Astrocyte (in vitro differentiated cells and primary cell): Measurements from ENCODE around the gene BATF. TPM values are rescaled to one million over a fixed set of nuclear protein-coding genes. Genes with fewer than 3 reads are reported as not detected.
A peak's percentile ranks its signal among the peaks of the same experiment; 100 is the strongest.

ENCODE experiments used
- DNase-seq: peaks from one replicate; pipeline ENCODE4 v3.0.0-alpha.2; 2010; ENCODE audit warnings: low read depth
- FAIRE-seq: peaks from 2 replicates; lab custom pipeline; 2011; peaks lifted over from hg19 to GRCh38; lab: Jason Lieb, UNC
- H2AFZ ChIP-seq: 2 replicates; pipeline ENCODE4 v1.6.0; 2012; ENCODE audit warnings: low read depth, low read length, inconsistent platforms
- H3K27ac ChIP-seq: 2 replicates; pipeline ENCODE4 v1.5.1; 2011; ENCODE audit warnings: low read depth, low read length, inconsistent platforms
- H3K27me3 ChIP-seq: 2 replicates; pipeline ENCODE4 v1.6.0; 2011; ENCODE audit warnings: low read length, inconsistent platforms; ENCODE audit not compliant: insufficient read depth
- H3K36me3 ChIP-seq: 2 replicates; pipeline ENCODE4 v1.5.1; 2011; ENCODE audit warnings: low read length, inconsistent platforms; ENCODE audit not compliant: insufficient read depth
- H3K4me1 ChIP-seq: 2 replicates; pipeline ENCODE4 v1.5.1; 2011; ENCODE audit warnings: low read length, inconsistent platforms; ENCODE audit not compliant: insufficient read depth
- H3K4me2 ChIP-seq: 2 replicates; pipeline ENCODE4 v1.6.0; 2012; ENCODE audit warnings: low read length, inconsistent platforms
- H3K4me3 ChIP-seq: 2 replicates; pipeline ENCODE4 v1.5.1; 2011; ENCODE audit warnings: low read depth, mild to moderate bottlenecking, low read length, inconsistent platforms; ENCODE audit not compliant: insufficient read depth
- H3K79me2 ChIP-seq: 2 replicates; pipeline ENCODE4 v1.6.0; 2012; ENCODE audit warnings: mild to moderate bottlenecking, low read length, inconsistent platforms; ENCODE audit not compliant: insufficient read depth
- H3K9ac ChIP-seq: 2 replicates; pipeline ENCODE4 v1.6.0; 2012; ENCODE audit warnings: mild to moderate bottlenecking, low read length, inconsistent platforms
- H3K9me3 ChIP-seq: 2 replicates; pipeline ENCODE4 v1.5.1; 2012; ENCODE audit warnings: low read depth, mild to moderate bottlenecking, low read length, inconsistent platforms; ENCODE audit not compliant: insufficient read depth
- H4K20me1 ChIP-seq: 2 replicates; pipeline ENCODE4 v1.6.0; 2012; ENCODE audit warnings: low read length, inconsistent platforms; ENCODE audit not compliant: insufficient read depth
- H3K27ac Mint-ChIP-seq: one replicate; pipeline ENCODE4 v1.8.0; 2021; ENCODE audit warnings: mild to moderate bottlenecking, mixed read lengths; ENCODE audit not compliant: unreplicated experiment
- H3K27me3 Mint-ChIP-seq: one replicate; pipeline ENCODE4 v1.8.0; 2021; ENCODE audit warnings: low read depth, mixed read lengths; ENCODE audit not compliant: unreplicated experiment
- H3K36me3 Mint-ChIP-seq: one replicate; pipeline ENCODE4 v1.8.0; 2021; ENCODE audit warnings: low read depth, mixed read lengths; ENCODE audit not compliant: unreplicated experiment
- H3K4me1 Mint-ChIP-seq: one replicate; pipeline ENCODE4 v1.8.0; 2021; ENCODE audit warnings: low read depth, mixed read lengths; ENCODE audit not compliant: unreplicated experiment
- H3K4me3 Mint-ChIP-seq: one replicate; pipeline ENCODE4 v1.8.0; 2021; ENCODE audit warnings: mild to moderate bottlenecking, moderate library complexity, mixed read lengths; ENCODE audit not compliant: unreplicated experiment
- H3K9me3 Mint-ChIP-seq: one replicate; pipeline ENCODE4 v1.8.0; 2021; ENCODE audit warnings: mild to moderate bottlenecking, mixed read lengths; ENCODE audit not compliant: unreplicated experiment
- EZH2 ChIP-seq: IDR thresholded peaks from 2 replicates; pipeline ENCODE4 v1.6.1; 2012; ENCODE audit warnings: mild to moderate bottlenecking, low read length, inconsistent platforms; ENCODE audit not compliant: insufficient read depth
- total RNA-seq: library from RNA; stranded (reverse); gene quantifications from 2 replicates; pipeline ENCODE4 v1.2.1, GENCODE V29; 2021
- TF ChIP-seq, protein P1 (sequence below): IDR thresholded peaks from 2 replicates; pipeline ENCODE4 v1.5.1; 2011; ENCODE audit warnings: low read depth, mild to moderate bottlenecking, inconsistent platforms, low read length, moderate library complexity; ENCODE audit not compliant: insufficient read depth

The BATF gene
- total RNA-seq, 1 donor from 2014 or later: not detected

DNA sequence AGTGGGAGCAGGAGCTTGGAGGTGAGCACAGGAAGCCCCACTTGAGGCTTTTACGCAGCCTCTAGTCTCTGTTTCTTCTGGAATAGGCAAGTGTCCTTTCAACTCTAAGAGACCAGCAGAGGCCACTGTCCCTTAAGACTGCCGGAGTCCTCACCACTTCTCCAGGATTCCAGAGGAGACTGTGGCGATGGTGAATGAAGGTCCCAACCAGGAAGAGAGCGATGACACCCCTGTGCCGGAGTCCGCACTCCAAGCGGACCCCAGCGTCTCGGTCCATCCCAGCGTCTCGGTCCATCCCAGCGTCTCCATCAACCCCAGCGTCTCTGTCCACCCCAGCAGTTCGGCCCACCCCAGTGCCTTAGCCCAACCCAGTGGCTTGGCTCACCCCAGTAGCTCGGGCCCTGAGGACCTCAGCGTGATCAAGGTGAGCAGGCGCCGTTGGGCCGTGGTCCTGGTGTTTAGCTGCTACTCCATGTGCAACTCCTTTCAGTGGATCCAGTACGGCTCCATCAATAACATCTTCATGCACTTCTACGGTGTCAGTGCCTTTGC is 56.6 kb downstream of the BATF start:
- H3K27ac ChIP-seq: no peak overlapping the region
- Mint-ChIP-seq H3K27ac (no peak overlapping the region), H3K4me3 (peak overlapping the region; percentile 92), H3K9me3 (no peaks in the 10 kb centered on the region), H3K27me3 (peaks cover 11% of the 10 kb centered on the region), H3K36me3 (no peaks in the 10 kb centered on the region), H3K4me1 (peaks cover 14% of the 10 kb centered on the region)
- no peaks in the 10 kb centered on the region for H3K9me3 ChIP-seq
- no peaks in the 10 kb centered on the region for H4K20me1 ChIP-seq
- DNase-seq: peak; percentile 23
- H3K4me1 ChIP-seq: peaks cover 11% of the 10 kb centered on the region
- peak overlapping the region; percentile 57 for H3K9ac ChIP-seq
- H3K79me2 ChIP-seq: no peaks in the 10 kb centered on the region
- no peak for FAIRE-seq
- H2AFZ ChIP-seq: peak overlapping the region; percentile 84
- no peaks in the 10 kb centered on the region for H3K27me3 ChIP-seq
- no peaks in the 10 kb centered on the region for H3K36me3 ChIP-seq
- H3K4me3 ChIP-seq: peak overlapping the region; percentile 66
- TF ChIP-seq EZH2: no peak
- TF ChIP-seq, protein P1, sequence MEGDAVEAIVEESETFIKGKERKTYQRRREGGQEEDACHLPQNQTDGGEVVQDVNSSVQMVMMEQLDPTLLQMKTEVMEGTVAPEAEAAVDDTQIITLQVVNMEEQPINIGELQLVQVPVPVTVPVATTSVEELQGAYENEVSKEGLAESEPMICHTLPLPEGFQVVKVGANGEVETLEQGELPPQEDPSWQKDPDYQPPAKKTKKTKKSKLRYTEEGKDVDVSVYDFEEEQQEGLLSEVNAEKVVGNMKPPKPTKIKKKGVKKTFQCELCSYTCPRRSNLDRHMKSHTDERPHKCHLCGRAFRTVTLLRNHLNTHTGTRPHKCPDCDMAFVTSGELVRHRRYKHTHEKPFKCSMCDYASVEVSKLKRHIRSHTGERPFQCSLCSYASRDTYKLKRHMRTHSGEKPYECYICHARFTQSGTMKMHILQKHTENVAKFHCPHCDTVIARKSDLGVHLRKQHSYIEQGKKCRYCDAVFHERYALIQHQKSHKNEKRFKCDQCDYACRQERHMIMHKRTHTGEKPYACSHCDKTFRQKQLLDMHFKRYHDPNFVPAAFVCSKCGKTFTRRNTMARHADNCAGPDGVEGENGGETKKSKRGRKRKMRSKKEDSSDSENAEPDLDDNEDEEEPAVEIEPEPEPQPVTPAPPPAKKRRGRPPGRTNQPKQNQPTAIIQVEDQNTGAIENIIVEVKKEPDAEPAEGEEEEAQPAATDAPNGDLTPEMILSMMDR: peak; percentile 10
- peak overlapping the region; percentile 97 for H3K4me2 ChIP-seq

DNA sequence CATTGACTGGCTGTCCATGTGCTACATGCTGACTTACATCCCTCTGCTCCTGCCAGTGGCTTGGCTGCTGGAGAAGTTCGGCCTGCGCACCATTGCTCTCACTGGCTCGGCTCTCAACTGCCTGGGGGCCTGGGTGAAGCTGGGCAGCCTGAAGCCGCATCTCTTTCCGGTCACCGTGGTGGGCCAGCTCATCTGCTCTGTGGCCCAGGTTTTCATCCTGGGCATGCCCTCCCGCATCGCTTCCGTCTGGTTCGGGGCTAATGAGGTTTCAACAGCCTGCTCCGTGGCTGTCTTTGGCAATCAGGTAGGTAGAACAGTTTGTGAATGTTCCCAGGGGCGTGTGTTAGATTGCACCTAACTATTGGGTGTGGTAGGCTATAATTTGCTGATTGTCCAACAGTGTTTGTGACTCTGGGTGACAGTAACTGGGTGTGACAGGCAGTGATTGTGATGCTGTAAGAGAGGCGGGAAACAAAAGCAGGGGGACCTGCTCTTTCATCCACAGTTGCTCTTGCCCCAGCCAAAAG is 57.1 kb downstream of the BATF start:
- H3K4me2 ChIP-seq: peak overlapping the region; percentile 97
- Mint-ChIP-seq H3K36me3 (no peaks in the 10 kb centered on the region), H3K27me3 (peaks cover 11% of the 10 kb centered on the region), H3K9me3 (no peaks in the 10 kb centered on the region), H3K4me3 (peak overlapping the region; percentile 92), H3K4me1 (peaks cover 14% of the 10 kb centered on the region), H3K27ac (peak overlapping the region; percentile 63)
- no peaks in the 10 kb centered on the region for H3K27me3 ChIP-seq
- peak overlapping the region; percentile 66 for H3K4me3 ChIP-seq
- H3K9me3 ChIP-seq: no peaks in the 10 kb centered on the region
- H3K27ac ChIP-seq: no peak overlapping the region
- H3K36me3 ChIP-seq: no peaks in the 10 kb centered on the region
- peaks cover 11% of the 10 kb centered on the region for H3K4me1 ChIP-seq
- DNase-seq: no peak
- TF ChIP-seq, protein P1: no peak
- TF ChIP-seq EZH2: no peak
- H2AFZ ChIP-seq: peak overlapping the region; percentile 84
- no peaks in the 10 kb centered on the region for H4K20me1 ChIP-seq
- no peak for FAIRE-seq
- H3K9ac ChIP-seq: no peak overlapping the region
- H3K79me2 ChIP-seq: no peaks in the 10 kb centered on the region

DNA sequence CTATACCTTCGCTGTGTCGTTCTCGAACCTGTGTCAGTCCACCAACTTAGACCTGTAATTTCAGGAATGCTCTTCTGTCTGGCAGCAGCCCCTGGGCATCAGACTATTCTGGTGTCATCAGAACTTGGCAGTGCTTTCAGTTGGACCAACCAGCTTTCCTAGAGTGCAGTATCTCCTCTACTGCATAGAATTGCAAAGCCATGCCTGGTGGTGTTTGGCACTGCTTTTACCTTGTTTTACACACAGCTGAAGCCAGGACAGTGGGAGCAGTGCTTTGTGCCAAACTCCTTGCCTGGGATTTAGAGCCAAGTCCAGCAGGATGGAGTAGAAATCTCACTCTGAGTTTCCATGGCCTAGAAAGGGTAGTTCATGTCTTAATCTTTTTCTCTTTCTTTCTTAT is 57.6 kb downstream of the BATF start:
- peak overlapping the region; percentile 97 for H3K4me2 ChIP-seq
- Mint-ChIP-seq H3K27me3 (peaks cover 9% of the 10 kb centered on the region), H3K27ac (no peak overlapping the region), H3K4me1 (peaks cover 18% of the 10 kb centered on the region), H3K9me3 (no peaks in the 10 kb centered on the region), H3K36me3 (no peaks in the 10 kb centered on the region), H3K4me3 (peak overlapping the region; percentile 92)
- H3K27ac ChIP-seq: no peak overlapping the region
- TF ChIP-seq, protein P1: no peak
- no peak for TF ChIP-seq EZH2
- no peaks in the 10 kb centered on the region for H3K27me3 ChIP-seq
- H2AFZ ChIP-seq: no peak overlapping the region
- no peaks in the 10 kb centered on the region for H3K79me2 ChIP-seq
- no peak overlapping the region for H3K4me3 ChIP-seq
- no peaks in the 10 kb centered on the region for H4K20me1 ChIP-seq
- H3K9me3 ChIP-seq: no peaks in the 10 kb centered on the region
- DNase-seq (no peak), FAIRE-seq (no peak)
- H3K9ac ChIP-seq: no peak overlapping the region
- H3K4me1 ChIP-seq: peaks cover 11% of the 10 kb centered on the region
- no peaks in the 10 kb centered on the region for H3K36me3 ChIP-seq
